Glutamatergic neuron (in vitro differentiated cells): Measurements from ENCODE around the gene UBE2D1. TPM values are rescaled to one million over a fixed set of nuclear protein-coding genes. Genes with fewer than 3 reads are reported as not detected.
A peak's percentile ranks its signal among the peaks of the same experiment; 100 is the strongest.

Experiments
- DNase-seq: peaks from one replicate; pipeline ENCODE4 v3.0.0; 2022
- H3K27ac Mint-ChIP-seq: one replicate; pipeline ENCODE4 v1.8.0; 2020; ENCODE audit warnings: mild to moderate bottlenecking, mixed read lengths, inconsistent platforms; ENCODE audit not compliant: unreplicated experiment
- H3K27me3 Mint-ChIP-seq: one replicate; pipeline ENCODE4 v1.8.0; 2020; ENCODE audit warnings: mild to moderate bottlenecking, moderate library complexity, mixed read lengths, inconsistent platforms; ENCODE audit not compliant: unreplicated experiment
- H3K36me3 Mint-ChIP-seq: one replicate; pipeline ENCODE4 v1.8.0; 2020; ENCODE audit warnings: mild to moderate bottlenecking, mixed read lengths, inconsistent platforms; ENCODE audit not compliant: unreplicated experiment
- H3K4me1 Mint-ChIP-seq: one replicate; pipeline ENCODE4 v1.8.0; 2020; ENCODE audit warnings: mild to moderate bottlenecking, low read depth, mixed read lengths, inconsistent platforms; ENCODE audit not compliant: unreplicated experiment
- H3K4me3 Mint-ChIP-seq: one replicate; pipeline ENCODE4 v1.8.0; 2020; ENCODE audit warnings: mild to moderate bottlenecking, mixed read lengths, inconsistent platforms; ENCODE audit not compliant: unreplicated experiment
- H3K9me3 Mint-ChIP-seq: one replicate; pipeline ENCODE4 v1.8.0; 2020; ENCODE audit warnings: mild to moderate bottlenecking, moderate library complexity, mixed read lengths, inconsistent platforms; ENCODE audit not compliant: unreplicated experiment
- long read RNA-seq: library from polyadenylated mRNA; unstranded; transcript quantifications from one replicate; pipeline ENCODE4 v2.0.0, GENCODE V29; 2020; ENCODE audit not compliant: unreplicated experiment
- total RNA-seq: library from RNA; stranded (reverse); fragmentation: NEBNext Ultra II Directional; extraction: Animal tissue kit (Norgen Biotek cat#: 25700); gene quantifications from one replicate; pipeline ENCODE4 v1.2.1, GENCODE V29; 2021; ENCODE audit not compliant: unreplicated experiment
- TF ChIP-seq, protein P1 (sequence below): fragments of 200-600 bp; sonication (generic); IDR thresholded peaks from one replicate; pipeline ENCODE4 v1.5.0; 2021; ENCODE audit not compliant: partially characterized antibody, unreplicated experiment

UBE2D1 gene
- total RNA-seq = 48.1 TPM
- long read RNA-seq, transcript UBE2D1-201 (7 exons, 2,659 nt) = major isoform, 57 of 66 reads
- long read RNA-seq, partial matches to known transcripts = 1 of 66 reads
- long read RNA-seq, other reads (novel, unspliced or antisense) = 4 of 66 reads

DNA sequence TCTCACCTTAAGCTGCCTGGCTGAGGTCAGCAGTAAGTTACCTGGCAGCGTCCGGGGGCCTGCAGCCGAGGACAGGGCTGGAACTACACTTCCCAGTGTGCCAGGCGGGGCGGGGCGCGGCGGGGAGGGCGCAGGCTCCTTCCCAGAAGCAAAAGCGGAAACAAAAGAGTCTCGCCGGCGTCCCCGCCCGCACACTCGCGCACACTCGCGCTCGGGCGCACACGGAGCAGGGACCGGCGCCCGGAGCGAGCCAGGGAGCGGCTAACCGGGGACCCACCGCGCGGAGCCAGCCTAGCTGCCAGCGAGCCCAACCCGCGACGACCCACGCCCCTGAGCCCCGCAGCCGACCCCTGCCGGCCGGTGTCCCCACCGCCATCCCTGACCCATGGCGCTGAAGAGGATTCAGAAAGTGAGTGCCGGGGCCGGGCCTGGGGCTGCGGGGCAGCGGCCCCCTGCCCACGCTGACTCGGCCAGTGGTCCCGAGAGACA lies at the start of gene UBE2D1:
TSS of gene UBE2D1 (plus strand) at position 190 of the 489 bp plus-strand sequence. CDS start at position 386, 196 bp downstream.
- H3K4me3 Mint-ChIP-seq = peak within 1 kb of the TSS; percentile 96
- TF ChIP-seq, protein P1, sequence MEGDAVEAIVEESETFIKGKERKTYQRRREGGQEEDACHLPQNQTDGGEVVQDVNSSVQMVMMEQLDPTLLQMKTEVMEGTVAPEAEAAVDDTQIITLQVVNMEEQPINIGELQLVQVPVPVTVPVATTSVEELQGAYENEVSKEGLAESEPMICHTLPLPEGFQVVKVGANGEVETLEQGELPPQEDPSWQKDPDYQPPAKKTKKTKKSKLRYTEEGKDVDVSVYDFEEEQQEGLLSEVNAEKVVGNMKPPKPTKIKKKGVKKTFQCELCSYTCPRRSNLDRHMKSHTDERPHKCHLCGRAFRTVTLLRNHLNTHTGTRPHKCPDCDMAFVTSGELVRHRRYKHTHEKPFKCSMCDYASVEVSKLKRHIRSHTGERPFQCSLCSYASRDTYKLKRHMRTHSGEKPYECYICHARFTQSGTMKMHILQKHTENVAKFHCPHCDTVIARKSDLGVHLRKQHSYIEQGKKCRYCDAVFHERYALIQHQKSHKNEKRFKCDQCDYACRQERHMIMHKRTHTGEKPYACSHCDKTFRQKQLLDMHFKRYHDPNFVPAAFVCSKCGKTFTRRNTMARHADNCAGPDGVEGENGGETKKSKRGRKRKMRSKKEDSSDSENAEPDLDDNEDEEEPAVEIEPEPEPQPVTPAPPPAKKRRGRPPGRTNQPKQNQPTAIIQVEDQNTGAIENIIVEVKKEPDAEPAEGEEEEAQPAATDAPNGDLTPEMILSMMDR = peak; percentile 58
- peak; percentile 92 for DNase-seq
- H3K9me3 Mint-ChIP-seq = peaks cover 8% of the 10 kb centered on the region
- H3K27me3 Mint-ChIP-seq = peaks cover 4% of the 10 kb centered on the region
- H3K36me3 Mint-ChIP-seq = no peaks in the 10 kb centered on the region
- H3K4me1 Mint-ChIP-seq = peaks cover 5% of the 10 kb centered on the region
- peak within 1 kb of the TSS; percentile 93 for H3K27ac Mint-ChIP-seq

DNA sequence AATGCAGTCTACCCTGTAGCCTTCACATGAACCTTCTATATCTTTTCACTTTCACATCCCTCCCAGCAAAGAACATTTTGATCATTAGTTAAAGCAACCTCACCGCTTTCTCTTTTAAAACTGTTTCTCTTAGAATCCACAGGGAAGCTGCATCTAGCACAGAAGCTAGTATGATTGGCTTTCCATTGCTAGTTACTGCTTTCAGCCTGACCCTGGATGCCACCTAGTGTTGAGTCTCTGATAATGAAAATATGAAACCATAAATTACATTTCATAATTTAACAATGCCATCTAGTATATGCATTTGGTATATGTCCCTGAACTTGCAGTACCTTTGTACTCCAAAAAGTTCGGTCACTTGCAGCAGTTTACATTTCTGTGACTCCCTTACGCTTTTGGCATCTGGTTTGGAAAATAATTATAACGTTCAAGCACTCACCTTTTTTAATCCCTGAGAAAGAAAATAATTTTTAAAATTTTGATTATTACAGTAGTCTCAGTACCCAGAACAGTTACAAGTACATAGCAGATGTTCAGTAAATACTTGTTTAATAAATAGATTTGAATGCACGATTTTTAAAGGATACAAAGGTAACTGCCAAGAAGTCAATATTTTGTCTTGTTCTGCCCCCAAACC lies 43.1 kb upstream of the UBE2D1 start:
- no peaks in the 10 kb centered on the region for H3K4me1 Mint-ChIP-seq
- H3K36me3 Mint-ChIP-seq = no peaks in the 10 kb centered on the region
- H3K4me3 Mint-ChIP-seq = no peak overlapping the region
- TF ChIP-seq, protein P1 = peak; percentile 76
- no peak overlapping the region for H3K27ac Mint-ChIP-seq
- H3K27me3 Mint-ChIP-seq = no peaks in the 10 kb centered on the region
- DNase-seq = no peak
- no peaks in the 10 kb centered on the region for H3K9me3 Mint-ChIP-seq

- no peak overlapping the region for H3K27ac Mint-ChIP-seq
- no peaks in the 10 kb centered on the region for H3K27me3 Mint-ChIP-seq
- H3K36me3 Mint-ChIP-seq = no peaks in the 10 kb centered on the region
- H3K9me3 Mint-ChIP-seq = no peaks in the 10 kb centered on the region
- DNase-seq = no peak
- TF ChIP-seq, protein P1 = no peak
- H3K4me3 Mint-ChIP-seq = no peak overlapping the region
- H3K4me1 Mint-ChIP-seq = no peaks in the 10 kb centered on the region
Observed at GRCh38 chr10:58293989-58294388, 40.8 kb upstream of the UBE2D1 start.

- TF ChIP-seq, protein P1 = peak; percentile 88
- no peaks in the 10 kb centered on the region for H3K27me3 Mint-ChIP-seq
- H3K27ac Mint-ChIP-seq = no peak overlapping the region
- H3K4me3 Mint-ChIP-seq = no peak overlapping the region
- H3K36me3 Mint-ChIP-seq = no peaks in the 10 kb centered on the region
- peak; percentile 71 for DNase-seq
- no peaks in the 10 kb centered on the region for H3K4me1 Mint-ChIP-seq
- H3K9me3 Mint-ChIP-seq = no peaks in the 10 kb centered on the region
Observed at GRCh38 chr10:58299580-58299979, 35.2 kb upstream of the UBE2D1 start.

GRCh38 chr10:58300676-58301075 lies 34.1 kb upstream of the UBE2D1 start:
- Mint-ChIP-seq H3K4me3 (no peak overlapping the region), H3K9me3 (no peaks in the 10 kb centered on the region), H3K27me3 (no peaks in the 10 kb centered on the region), H3K36me3 (no peaks in the 10 kb centered on the region), H3K4me1 (no peaks in the 10 kb centered on the region), H3K27ac (no peak overlapping the region)
- no peak for DNase-seq
- TF ChIP-seq, protein P1 = no peak
